NK-92 (cell line): Measurements from ENCODE around the gene USP10.

Experiments
- DNase-seq: peaks from one replicate; lab custom pipeline; 2025; ENCODE audit not compliant: unreplicated experiment; lab: John Stamatoyannopoulos, UW

The USP10 gene

GRCh38 chr16:84750575-84750974 lies 50.8 kb downstream of the USP10 start:
- no peak for DNase-seq

DNA sequence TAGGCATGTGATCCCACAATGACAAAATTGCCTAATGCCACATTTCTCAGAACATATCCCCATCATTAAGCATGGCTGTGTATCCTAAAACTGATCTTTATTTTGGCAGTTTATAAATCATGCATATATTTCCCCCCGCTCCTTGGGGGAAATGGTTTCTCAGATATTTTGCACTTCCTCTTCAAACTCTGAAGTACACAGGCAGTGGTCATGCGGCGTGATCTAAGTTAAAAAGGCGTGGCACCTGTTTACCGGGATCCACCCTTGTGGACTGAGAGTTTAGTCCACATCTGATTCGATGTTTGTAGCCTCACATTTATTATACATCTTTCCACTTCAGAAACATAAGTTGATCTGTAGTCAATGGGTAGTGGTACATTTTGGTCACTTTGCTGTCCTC lies 51.4 kb downstream of the USP10 start:
- DNase-seq: no peak

GRCh38 chr16:84751947-84752346 lies 52.1 kb downstream of the USP10 start:
- DNase-seq: no peak

- no peak for DNase-seq
These were observed 52.8 kb downstream of the USP10 start for GRCh38 chr16:84752600-84752999.

DNA sequence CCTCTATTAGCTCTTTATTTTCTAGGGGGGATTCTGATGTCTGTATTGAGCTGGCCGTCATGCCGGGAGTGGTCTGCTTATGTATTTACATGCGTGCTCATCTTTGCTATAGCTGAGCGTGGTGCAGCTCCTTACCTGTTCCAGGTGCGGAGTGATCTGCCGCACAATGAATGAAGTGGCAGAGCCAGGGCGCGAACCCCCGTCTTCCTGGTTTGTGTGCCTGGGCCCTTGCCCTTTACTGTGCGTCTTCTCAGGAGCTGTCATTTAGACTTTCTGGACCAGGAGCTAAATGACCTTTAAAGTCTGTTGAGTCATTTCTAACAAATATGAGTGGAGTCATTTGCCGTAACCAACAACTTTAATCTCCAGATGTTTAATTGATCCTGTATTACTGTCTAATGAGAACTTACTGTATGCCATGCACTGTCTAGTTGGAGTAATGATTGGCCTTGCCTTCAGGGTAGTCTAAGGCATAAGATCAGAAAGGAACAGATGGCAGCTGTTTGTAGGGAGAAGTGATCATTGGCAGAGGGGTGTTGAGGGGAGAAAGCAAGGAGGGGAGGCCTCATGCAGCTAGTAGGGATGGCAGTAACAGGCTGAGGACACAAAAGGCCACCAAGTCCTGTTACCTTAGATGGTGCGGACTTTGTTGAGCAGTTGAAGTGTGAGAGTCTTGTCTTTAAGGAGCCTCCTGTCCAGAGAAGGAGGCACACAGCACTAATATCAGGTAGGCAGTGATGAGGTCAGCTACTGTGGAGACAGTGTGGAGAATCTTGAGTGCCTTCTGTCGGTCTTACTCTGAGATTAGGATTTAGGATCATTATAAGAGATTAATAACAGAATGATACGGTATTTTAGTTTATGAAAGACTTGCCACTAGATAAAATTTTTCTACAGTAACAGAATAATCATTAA lies 53.9 kb downstream of the USP10 start:
- DNase-seq: no peak

DNA sequence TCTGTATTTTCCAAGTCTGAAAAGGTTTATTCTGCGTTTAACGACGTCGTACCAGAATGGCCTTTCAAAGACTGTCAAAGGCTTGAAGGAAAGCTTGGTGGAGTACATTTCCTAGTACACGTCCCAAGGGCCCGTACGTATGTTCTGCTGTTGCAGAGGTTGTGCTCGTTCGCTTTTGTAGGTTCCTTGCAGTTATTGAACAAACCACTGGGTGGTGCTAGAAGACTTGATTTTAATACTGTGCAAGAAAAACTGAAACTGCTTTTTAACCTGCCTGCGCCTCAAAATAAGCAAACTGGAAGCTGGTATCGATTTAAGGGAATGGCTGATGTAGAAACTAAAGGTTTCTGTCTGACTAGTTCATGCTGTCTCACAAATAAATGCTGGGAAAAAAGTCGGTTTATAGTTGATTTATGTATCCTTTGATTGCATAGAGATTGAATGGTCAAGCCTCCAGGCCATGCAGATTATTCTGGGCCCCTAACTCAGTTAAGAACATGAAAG lies 54.6 kb downstream of the USP10 start:
- DNase-seq: no peak

DNA sequence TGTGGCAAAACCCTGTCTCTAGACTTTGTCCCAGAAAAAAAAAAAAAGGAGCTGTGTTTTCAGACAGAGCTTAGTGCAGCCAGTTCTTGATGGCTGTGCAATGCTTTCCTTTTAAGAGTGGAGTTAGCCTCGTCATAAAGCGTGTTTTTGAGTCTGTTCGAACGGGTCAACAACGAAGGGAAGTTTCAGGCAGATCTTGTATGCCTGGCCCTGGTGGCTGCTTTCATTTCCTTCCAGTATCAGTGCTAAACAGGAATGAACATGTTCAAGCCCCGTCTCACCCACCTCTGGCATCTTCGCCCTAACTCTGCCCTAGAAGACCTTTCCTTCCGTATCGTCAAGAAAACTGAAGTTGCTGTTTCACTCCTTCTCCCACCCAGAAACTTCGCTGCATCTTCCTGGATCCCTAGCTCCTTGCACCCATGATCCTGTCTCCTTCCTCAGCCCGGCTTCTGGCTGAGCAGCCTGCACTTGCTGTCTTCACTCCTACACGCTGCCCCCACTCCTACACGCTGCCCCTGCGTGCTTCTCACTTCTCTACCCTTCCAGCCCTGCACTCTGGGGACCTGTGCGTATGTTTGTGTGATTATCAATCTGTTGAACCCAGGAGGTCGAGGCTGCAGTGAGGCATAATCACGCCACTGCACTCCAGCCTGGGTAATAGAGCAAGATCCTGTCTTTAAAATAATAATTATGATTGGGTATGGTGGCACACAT lies 55.3 kb downstream of the USP10 start:
- DNase-seq: no peak

GRCh38 chr16:84756830-84757229 lies 57.0 kb downstream of the USP10 start:
- no peak for DNase-seq

DNA sequence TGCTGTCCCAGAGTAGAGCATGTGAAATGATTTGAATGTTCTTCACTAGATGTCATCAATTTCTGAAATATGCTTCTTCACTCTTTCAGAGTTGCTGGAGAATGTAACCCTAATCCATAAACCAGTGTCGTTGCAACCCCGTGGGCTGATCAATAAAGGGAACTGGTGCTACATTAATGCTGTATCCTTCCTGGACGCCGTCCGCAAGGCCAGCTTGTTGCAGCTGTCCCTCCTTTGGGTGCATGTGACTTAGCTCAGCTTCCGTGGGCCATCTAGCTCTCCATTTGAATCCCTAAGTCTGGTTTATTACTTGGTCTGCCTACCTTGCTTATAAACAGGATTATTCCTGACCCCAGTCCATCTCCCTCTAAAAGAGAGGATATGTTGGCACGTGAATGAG lies 58.8 kb downstream of the USP10 start:
- no peak for DNase-seq

DNA sequence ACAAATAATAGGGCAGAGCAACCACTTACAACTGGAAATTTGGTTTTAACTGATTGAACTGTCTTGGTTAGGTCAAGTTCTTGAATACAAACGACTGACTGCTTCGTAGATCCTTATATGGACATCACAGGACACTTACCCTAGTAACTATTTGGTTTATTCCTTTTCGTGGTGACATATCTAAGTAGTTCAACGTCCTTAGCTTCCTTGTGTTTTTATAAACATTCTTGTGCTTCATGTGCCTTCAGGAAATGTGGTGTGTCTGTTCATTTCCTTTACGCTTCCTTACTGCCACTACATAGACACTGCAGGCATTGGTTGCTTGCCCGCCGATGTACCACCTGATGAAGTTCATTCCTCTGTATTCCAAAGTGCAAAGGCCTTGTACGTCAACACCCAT lies 59.3 kb downstream of the USP10 start:
- no peak for DNase-seq

DNA sequence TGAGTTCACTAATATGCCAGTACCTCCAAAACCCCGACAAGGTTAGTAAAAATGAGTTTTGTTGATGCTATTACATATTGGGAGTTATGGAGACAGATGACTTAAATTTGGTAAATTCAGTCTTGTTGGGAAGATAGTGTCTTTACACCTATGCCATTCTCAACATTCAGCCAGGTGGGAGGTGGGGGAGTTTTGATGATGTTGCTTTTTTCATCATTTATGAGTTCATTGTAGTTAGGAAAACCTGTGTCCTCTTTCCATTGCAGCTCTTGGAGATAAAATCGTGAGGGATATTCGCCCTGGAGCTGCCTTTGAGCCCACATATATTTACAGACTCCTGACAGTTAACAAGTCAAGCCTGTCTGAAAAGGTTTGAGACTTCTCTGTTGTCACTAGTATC lies 60.1 kb downstream of the USP10 start:
- DNase-seq: no peak

DNA sequence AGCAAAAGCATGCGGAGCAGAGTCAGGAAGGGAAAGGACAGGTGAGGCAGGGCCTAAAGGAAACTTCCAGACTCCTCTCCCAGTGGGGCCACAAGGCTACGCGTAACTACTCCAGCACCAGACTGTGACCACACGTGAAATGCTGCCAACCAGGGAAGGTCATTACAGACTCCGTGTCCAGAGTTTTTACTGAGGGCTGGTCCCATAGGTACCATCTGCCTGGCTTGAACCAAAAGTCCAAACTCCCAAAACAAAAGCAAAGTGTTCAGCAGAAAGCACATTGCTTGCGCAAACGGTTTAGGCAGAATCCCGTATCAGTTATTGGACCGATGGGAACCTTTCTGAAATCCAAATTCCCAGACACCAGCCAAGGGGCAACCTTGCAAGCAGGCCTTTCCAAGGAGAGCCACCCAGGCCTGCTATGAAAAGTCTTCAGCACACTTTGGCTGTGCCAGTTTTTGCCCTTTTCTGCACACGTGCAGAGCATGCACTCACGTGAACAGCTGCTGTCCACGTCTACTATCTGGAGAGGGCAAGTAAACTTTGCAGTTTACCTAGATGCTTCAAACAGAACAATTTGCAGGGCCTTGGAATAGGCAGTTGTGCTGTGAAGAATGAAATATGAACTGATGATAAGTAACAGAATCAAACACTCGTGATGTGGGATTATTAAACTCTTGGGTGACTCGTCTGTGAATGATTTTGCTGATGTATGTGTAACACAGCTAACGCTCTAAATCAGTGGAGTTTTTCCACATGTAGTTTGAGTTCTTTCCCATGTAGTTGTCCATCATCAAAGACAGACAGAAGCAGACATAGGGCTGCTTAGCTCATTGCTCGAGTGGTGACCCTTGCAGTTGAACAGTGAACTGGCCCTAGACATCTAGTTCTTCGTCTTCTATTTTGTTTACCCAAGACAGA lies 61.9 kb downstream of the USP10 start:
- DNase-seq: no peak

DNA sequence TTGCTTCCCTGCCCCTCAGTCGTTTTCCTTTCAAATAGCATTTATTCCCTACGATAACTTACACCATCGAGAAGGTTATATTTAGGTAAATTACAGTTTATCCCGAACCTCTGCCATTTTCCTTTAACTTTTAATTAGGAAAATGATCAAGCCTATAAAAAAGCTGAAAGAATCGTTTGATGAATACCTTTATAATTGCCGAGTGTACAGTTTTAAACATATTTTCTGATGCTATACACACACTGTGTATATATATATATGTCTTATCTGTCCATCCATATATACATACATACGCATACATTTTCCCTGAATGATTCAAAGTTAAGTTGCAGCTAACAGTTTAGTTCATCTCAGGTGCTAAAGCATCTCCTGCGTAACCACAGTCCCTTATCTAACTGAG lies 63.4 kb downstream of the USP10 start:
- no peak for DNase-seq

- DNase-seq: no peak
These were observed 63.8 kb downstream of the USP10 start for GRCh38 chr16:84763629-84764028.

DNA sequence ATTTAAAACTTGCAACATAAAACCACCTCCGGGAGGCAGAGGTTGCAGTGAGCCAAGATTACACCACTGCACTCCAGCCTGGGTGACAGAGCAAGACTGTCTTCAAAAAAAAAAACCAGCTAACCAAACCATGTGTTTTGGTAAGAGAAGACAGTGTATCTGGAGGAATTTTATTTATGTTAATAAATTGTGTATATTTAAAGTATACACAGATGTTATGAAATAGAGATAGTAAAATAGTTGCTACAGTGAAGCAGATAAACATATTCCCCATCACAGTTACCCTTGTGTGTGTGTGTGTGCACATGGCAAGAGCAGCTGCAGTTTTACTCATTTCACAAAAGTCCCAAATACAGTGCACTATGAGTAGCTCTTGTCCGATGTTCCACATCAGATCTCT lies 65.2 kb downstream of the USP10 start:
- no peak for DNase-seq

GRCh38 chr16:84765616-84766580 lies 66.1 kb downstream of the USP10 start:
- DNase-seq: no peak

GRCh38 chr16:84766978-84767773 lies 67.4 kb downstream of the USP10 start:
- no peak for DNase-seq

DNA sequence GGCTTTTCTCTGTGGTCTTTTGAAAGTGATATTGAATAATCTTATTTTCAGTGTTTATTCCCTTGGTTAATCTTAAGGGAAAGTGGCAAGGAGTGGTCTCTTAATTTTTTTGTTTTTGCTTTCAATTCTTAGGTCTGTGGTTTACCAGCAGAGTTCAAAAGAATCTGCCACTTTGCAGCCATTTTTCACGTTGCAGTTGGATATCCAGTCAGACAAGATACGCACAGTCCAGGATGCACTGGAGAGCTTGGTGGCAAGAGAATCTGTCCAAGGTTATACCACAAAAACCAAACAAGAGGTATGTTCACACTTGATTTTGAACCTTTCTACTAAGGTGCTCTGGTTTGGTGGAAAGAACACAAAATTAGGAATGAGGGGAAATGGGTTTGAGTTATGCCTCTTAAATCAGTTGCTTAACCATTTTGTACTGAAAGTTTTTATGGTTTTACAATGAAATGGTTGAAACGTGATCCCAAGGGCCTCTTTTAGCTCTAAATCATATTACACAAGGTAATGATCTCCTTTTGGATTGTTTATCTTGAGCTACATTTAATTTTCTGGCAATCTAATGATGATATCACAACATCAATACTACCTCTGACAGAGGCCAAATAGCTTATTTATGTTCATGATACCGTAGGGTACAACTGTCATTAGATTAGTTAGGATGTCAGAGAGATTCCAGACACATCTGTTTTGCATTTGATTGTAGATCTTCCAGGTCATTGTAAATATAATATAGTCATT lies 68.4 kb downstream of the USP10 start:
- no peak for DNase-seq

- no peak for DNase-seq
These were observed 69.0 kb downstream of the USP10 start for GRCh38 chr16:84768808-84769197.
